GM23338 (cell line): Measurements from ENCODE around the gene NRROS. TPM values are rescaled to one million over a fixed set of nuclear protein-coding genes. Genes with fewer than 3 reads are reported as not detected.

Experiments used
- ATAC-seq: fragments of 200-7000 bp; cut with Tn5 transposase; 3 replicates; pipeline ENCODE4 v1.9.1; 2020
- DNase-seq: peaks from one replicate; pipeline ENCODE4 v3.0.0-alpha.2; 2015; ENCODE audit warnings: low spot score
- H2AFZ ChIP-seq: fragments of 200-600 bp; sonication (generic); 2 replicates; pipeline ENCODE4 v1.8.0; 2016; ENCODE audit warnings: antibody characterized with exemption, mild to moderate bottlenecking, moderate library complexity
- H3F3A ChIP-seq: fragments of 200-600 bp; sonication (generic); replicated peaks from 2 replicates; pipeline ENCODE4 v1.8.0; 2017; ENCODE audit warnings: antibody characterized with exemption, mixed run types, low read depth
- H3K27ac ChIP-seq: fragments of 200-600 bp; sonication (generic); 2 replicates; pipeline ENCODE4 v1.6.1; 2016; ENCODE audit warnings: low read depth
- H3K27me3 ChIP-seq: fragments of 200-600 bp; sonication (generic); 2 replicates; pipeline ENCODE4 v1.8.0; 2016; ENCODE audit warnings: mild to moderate bottlenecking, mixed run types, moderate library complexity; ENCODE audit not compliant: insufficient read depth
- H3K36me3 ChIP-seq: fragments of 200-600 bp; sonication (generic); 2 replicates; pipeline ENCODE4 v1.8.0; 2016; ENCODE audit warnings: mild to moderate bottlenecking; ENCODE audit not compliant: insufficient read depth
- H3K4me1 ChIP-seq: fragments of 200-600 bp; sonication (generic); 2 replicates; pipeline ENCODE4 v1.8.0; 2016; ENCODE audit warnings: mild to moderate bottlenecking, moderate library complexity; ENCODE audit not compliant: insufficient read depth
- H3K4me2 ChIP-seq: fragments of 200-600 bp; sonication (generic); 2 replicates; pipeline ENCODE4 v1.7.1; 2017; ENCODE audit warnings: mixed run types
- H3K4me3 ChIP-seq: fragments of 200-600 bp; sonication (generic); 2 replicates; pipeline ENCODE4 v1.6.1; 2016; ENCODE audit warnings: mixed run types
- H3K79me2 ChIP-seq: fragments of 200-600 bp; sonication (generic); replicated peaks from 2 replicates; pipeline ENCODE4 v1.8.0; 2017; ENCODE audit warnings: mild to moderate bottlenecking; ENCODE audit not compliant: insufficient read depth
- H3K9me2 ChIP-seq: fragments of 200-600 bp; sonication (generic); 2 replicates; pipeline ENCODE4 v1.8.0; 2017; ENCODE audit not compliant: insufficient read depth
- H4K20me1 ChIP-seq: fragments of 200-600 bp; sonication (generic); replicated peaks from 2 replicates; pipeline ENCODE4 v1.8.0; 2017; ENCODE audit warnings: mild to moderate bottlenecking; ENCODE audit not compliant: insufficient read depth
- H3K27ac Mint-ChIP-seq: 2 replicates; pipeline ENCODE4 v1.8.0; 2020; ENCODE audit warnings: inconsistent platforms, mild to moderate bottlenecking, moderate library complexity, mixed read lengths
- H3K27me3 Mint-ChIP-seq: 3 replicates; pipeline ENCODE4 v1.8.0; 2022; ENCODE audit warnings: low read depth, mild to moderate bottlenecking, moderate library complexity, mixed read lengths, inconsistent platforms; ENCODE audit not compliant: insufficient read depth, poor library complexity
- H3K36me3 Mint-ChIP-seq: 3 replicates; pipeline ENCODE4 v1.8.0; 2021; ENCODE audit warnings: low read depth, mild to moderate bottlenecking, inconsistent platforms, moderate library complexity, mixed read lengths
- H3K4me1 Mint-ChIP-seq: 3 replicates; pipeline ENCODE4 v1.8.0; 2020; ENCODE audit warnings: mild to moderate bottlenecking, inconsistent platforms, mixed read lengths
- H3K4me3 Mint-ChIP-seq: 3 replicates; pipeline ENCODE4 v1.8.0; 2021; ENCODE audit warnings: moderate library complexity, mild to moderate bottlenecking, inconsistent platforms, mixed read lengths
- H3K9me3 Mint-ChIP-seq: 3 replicates; pipeline ENCODE4 v1.8.0; 2020; ENCODE audit warnings: moderate library complexity, mild to moderate bottlenecking, inconsistent platforms, mixed read lengths
- CREB1 ChIP-seq: fragments of 250-450 bp; sonication (Bioruptor Pico); IDR thresholded peaks from 2 replicates; pipeline ENCODE4 v1.5.0; 2020; ENCODE audit warnings: low read depth, mild to moderate bottlenecking, moderate library complexity
- ETS1 ChIP-seq: IDR thresholded peaks from 2 replicates; pipeline ENCODE4 v1.6.1; 2016; ENCODE audit warnings: antibody characterized with exemption
- EZH2 ChIP-seq: fragments of 200-600 bp; sonication (generic); IDR thresholded peaks from one replicate; pipeline ENCODE4 v1.8.0; 2017; ENCODE audit warnings: antibody characterized with exemption, mild to moderate bottlenecking, low read depth; ENCODE audit not compliant: unreplicated experiment
- EZH2phosphoT487 ChIP-seq: fragments of 200-600 bp; sonication (generic); IDR thresholded peaks from one replicate; pipeline ENCODE4 v1.8.1; 2018; ENCODE audit warnings: antibody characterized with exemption; ENCODE audit not compliant: unreplicated experiment
- JUNB ChIP-seq: IDR thresholded peaks from one replicate; pipeline ENCODE4 v1.6.1; 2016; ENCODE audit warnings: antibody characterized with exemption; ENCODE audit not compliant: unreplicated experiment
- NANOG ChIP-seq: IDR thresholded peaks from 2 replicates; pipeline ENCODE4 v1.6.1; 2016; ENCODE audit warnings: antibody characterized with exemption, borderline replicate concordance
- POLR2AphosphoS5 ChIP-seq: IDR thresholded peaks from 2 replicates; pipeline ENCODE4 v1.6.1; 2016; ENCODE audit warnings: antibody characterized with exemption, low read depth
- STAT1 ChIP-seq: IDR thresholded peaks from one replicate; pipeline ENCODE4 v1.6.1; 2016; ENCODE audit warnings: antibody characterized with exemption; ENCODE audit not compliant: unreplicated experiment
- ZNF114 ChIP-seq: fragments of 250-450 bp; sonication (Bioruptor Pico); IDR thresholded peaks from 2 replicates; pipeline ENCODE4 v1.5.0; 2020; ENCODE audit warnings: mild to moderate bottlenecking, moderate library complexity
- ZNF331 ChIP-seq: fragments of 250-450 bp; sonication (Bioruptor Pico); IDR thresholded peaks from 2 replicates; pipeline ENCODE4 v1.5.0; 2020; ENCODE audit warnings: low read depth, mild to moderate bottlenecking, moderate library complexity
- polyA plus RNA-seq: library from polyadenylated mRNA; unstranded; fragments of >200 nt; fragmentation: Nextera tagmentation; extraction: Ambion mirVana; gene quantifications from 2 replicates; pipeline ENCODE4 v1.2.1, GENCODE V29; 2016
- total RNA-seq: library from RNA; depleted of rRNA; stranded (reverse); fragments of >200 nt; shearing (Covaris generic); gene quantifications from 2 replicates; pipeline ENCODE4 v1.2.3, GENCODE V29; 2014
- TF ChIP-seq, protein P1 (sequence below): fragments of 250-450 bp; sonication (Bioruptor Pico); IDR thresholded peaks from 2 replicates; pipeline ENCODE4 v1.5.0; 2020; ENCODE audit warnings: mild to moderate bottlenecking, moderate library complexity
- TF ChIP-seq, protein P2 (sequence below), 2 experiments: fragments of 200-600 bp in 1 of 2; sonication (generic) in 1 of 2; conservative IDR thresholded peaks; 2 replicates each; pipeline versions ENCODE4 v1.5.1 to v1.6.1; 2016 to 2017; ENCODE audit warnings: antibody characterized with exemption in 2 of 2, low read depth in 2 of 2, mild to moderate bottlenecking in 2 of 2, moderate library complexity in 1 of 2

Gene NRROS
- total and polyA plus RNA-seq, 2 experiments from 2014 or later = 2.3 to 8.5 TPM

DNA sequence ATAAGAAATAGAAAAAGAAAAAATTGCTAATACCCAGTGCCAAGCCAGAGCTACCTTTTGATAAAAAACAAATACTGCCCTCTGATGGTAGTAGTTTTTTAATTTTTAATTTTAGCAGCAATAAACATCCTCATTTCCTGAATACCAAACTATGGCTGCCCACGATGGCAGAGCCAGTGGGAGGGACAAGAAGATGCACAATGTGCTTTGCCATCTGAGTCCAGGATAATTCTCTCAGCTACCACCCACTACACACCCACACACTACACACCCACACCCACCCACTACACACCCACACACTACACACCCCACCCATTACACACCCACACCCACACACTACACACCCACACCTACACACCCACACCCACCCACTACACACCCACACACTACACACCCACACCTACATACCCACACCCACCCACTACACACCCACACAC is 54.7 kb downstream of the NRROS start:
- H3K27ac Mint-ChIP-seq = no peak overlapping the region
- Histone ChIP-seq H3K36me3 (no peaks in the 10 kb centered on the region), H3K4me1 (no peaks in the 10 kb centered on the region), H3K79me2 (no peaks in the 10 kb centered on the region), H3K27me3 (no peaks in the 10 kb centered on the region), H3K27ac (no peak overlapping the region), H3K9me2 (no peaks in the 10 kb centered on the region), H3F3A (peaks cover 6% of the 10 kb centered on the region; the same call in 1 of the 2 replicates), H3K4me2 (no peak overlapping the region), H3K4me3 (no peak overlapping the region), H2AFZ (no peak overlapping the region), H4K20me1 (no peaks in the 10 kb centered on the region)
- H3K4me1 Mint-ChIP-seq = no peaks in the 10 kb centered on the region
- no peaks in the 10 kb centered on the region for H3K9me3 Mint-ChIP-seq
- H3K4me3 Mint-ChIP-seq = no peak overlapping the region
- TF ChIP-seq JUNB = no peak
- TF ChIP-seq, protein P1, sequence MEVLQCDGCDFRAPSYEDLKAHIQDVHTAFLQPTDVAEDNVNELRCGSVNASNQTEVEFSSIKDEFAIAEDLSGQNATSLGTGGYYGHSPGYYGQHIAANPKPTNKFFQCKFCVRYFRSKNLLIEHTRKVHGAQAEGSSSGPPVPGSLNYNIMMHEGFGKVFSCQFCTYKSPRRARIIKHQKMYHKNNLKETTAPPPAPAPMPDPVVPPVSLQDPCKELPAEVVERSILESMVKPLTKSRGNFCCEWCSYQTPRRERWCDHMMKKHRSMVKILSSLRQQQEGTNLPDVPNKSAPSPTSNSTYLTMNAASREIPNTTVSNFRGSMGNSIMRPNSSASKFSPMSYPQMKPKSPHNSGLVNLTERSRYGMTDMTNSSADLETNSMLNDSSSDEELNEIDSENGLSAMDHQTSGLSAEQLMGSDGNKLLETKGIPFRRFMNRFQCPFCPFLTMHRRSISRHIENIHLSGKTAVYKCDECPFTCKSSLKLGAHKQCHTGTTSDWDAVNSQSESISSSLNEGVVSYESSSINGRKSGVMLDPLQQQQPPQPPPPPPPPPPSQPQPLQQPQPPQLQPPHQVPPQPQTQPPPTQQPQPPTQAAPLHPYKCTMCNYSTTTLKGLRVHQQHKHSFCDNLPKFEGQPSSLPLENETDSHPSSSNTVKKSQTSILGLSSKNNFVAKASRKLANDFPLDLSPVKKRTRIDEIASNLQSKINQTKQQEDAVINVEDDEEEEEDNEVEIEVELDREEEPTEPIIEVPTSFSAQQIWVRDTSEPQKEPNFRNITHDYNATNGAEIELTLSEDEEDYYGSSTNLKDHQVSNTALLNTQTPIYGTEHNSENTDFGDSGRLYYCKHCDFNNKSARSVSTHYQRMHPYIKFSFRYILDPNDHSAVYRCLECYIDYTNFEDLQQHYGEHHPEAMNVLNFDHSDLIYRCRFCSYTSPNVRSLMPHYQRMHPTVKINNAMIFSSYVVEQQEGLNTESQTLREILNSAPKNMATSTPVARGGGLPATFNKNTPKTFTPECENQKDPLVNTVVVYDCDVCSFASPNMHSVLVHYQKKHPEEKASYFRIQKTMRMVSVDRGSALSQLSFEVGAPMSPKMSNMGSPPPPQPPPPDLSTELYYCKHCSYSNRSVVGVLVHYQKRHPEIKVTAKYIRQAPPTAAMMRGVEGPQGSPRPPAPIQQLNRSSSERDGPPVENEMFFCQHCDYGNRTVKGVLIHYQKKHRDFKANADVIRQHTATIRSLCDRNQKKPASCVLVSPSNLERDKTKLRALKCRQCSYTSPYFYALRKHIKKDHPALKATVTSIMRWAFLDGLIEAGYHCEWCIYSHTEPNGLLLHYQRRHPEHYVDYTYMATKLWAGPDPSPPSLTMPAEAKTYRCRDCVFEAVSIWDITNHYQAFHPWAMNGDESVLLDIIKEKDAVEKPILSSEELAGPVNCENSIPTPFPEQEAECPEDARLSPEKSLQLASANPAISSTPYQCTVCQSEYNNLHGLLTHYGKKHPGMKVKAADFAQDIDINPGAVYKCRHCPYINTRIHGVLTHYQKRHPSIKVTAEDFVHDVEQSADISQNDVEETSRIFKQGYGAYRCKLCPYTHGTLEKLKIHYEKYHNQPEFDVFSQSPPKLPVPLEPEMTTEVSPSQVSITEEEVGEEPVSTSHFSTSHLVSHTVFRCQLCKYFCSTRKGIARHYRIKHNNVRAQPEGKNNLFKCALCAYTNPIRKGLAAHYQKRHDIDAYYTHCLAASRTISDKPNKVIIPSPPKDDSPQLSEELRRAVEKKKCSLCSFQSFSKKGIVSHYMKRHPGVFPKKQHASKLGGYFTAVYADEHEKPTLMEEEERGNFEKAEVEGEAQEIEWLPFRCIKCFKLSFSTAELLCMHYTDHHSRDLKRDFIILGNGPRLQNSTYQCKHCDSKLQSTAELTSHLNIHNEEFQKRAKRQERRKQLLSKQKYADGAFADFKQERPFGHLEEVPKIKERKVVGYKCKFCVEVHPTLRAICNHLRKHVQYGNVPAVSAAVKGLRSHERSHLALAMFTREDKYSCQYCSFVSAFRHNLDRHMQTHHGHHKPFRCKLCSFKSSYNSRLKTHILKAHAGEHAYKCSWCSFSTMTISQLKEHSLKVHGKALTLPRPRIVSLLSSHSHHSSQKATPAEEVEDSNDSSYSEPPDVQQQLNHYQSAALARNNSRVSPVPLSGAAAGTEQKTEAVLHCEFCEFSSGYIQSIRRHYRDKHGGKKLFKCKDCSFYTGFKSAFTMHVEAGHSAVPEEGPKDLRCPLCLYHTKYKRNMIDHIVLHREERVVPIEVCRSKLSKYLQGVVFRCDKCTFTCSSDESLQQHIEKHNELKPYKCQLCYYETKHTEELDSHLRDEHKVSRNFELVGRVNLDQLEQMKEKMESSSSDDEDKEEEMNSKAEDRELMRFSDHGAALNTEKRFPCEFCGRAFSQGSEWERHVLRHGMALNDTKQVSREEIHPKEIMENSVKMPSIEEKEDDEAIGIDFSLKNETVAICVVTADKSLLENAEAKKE (CRISPR knock-in tag) = no peak
- no peak for TF ChIP-seq NANOG
- no peak for TF ChIP-seq STAT1
- no peak for TF ChIP-seq EZH2
- TF ChIP-seq ZNF331 (CRISPR knock-in tag) = no peak
- TF ChIP-seq ETS1 = no peak
- TF ChIP-seq, protein P2, sequence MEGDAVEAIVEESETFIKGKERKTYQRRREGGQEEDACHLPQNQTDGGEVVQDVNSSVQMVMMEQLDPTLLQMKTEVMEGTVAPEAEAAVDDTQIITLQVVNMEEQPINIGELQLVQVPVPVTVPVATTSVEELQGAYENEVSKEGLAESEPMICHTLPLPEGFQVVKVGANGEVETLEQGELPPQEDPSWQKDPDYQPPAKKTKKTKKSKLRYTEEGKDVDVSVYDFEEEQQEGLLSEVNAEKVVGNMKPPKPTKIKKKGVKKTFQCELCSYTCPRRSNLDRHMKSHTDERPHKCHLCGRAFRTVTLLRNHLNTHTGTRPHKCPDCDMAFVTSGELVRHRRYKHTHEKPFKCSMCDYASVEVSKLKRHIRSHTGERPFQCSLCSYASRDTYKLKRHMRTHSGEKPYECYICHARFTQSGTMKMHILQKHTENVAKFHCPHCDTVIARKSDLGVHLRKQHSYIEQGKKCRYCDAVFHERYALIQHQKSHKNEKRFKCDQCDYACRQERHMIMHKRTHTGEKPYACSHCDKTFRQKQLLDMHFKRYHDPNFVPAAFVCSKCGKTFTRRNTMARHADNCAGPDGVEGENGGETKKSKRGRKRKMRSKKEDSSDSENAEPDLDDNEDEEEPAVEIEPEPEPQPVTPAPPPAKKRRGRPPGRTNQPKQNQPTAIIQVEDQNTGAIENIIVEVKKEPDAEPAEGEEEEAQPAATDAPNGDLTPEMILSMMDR (conservative IDR thresholded peaks at IDR 0.05; ENCODE audit: low read depth in 2 of 2) = no peak; a peak in 1 of 4 replicates
- TF ChIP-seq POLR2AphosphoS5 = no peak
- no peak for TF ChIP-seq EZH2phosphoT487
- no peak for TF ChIP-seq ZNF114 (CRISPR knock-in tag)
- TF ChIP-seq CREB1 (CRISPR knock-in tag) = no peak
- H3K27me3 Mint-ChIP-seq = peaks cover 1% of the 10 kb centered on the region
- H3K36me3 Mint-ChIP-seq = no peaks in the 10 kb centered on the region
- no peak for DNase-seq
- no peak for ATAC-seq
